ENCODE data around the gene MYO5B. TPM values are rescaled to one million over a fixed set of nuclear protein-coding genes. Genes with fewer than 3 reads are reported as not detected.

MYO5B gene
- total and polyA plus RNA-seq, 2 donors (not counting 1 experiment from before 2014, with no cell fraction given), result 0.30 to 1.7 TPM

GRCh38 chr18:50055488-50055887 is 139.5 kb downstream of the MYO5B start:
- Histone ChIP-seq H3K4me1 (ENCODE audit: control insufficient read depth in 2 of 2, insufficient read depth in 2 of 2, low read length in 2 of 2) (no peaks in the 10 kb centered on the region), H3K79me2 (ENCODE audit: control insufficient read depth, insufficient read depth, low read length) (no peaks in the 10 kb centered on the region), H3K4me3 (ENCODE audit: control extremely low read depth in 1 of 5, extremely low read depth in 1 of 5, insufficient read depth in 1 of 5, low read depth in 2 of 5, low read length in 4 of 5) (no peak overlapping the region), H3K9me3 (ENCODE audit: control extremely low read depth in 1 of 3, control insufficient read depth in 2 of 3, insufficient read depth in 1 of 3, low read length in 2 of 3) (peaks cover 0 to 3% (median 0%) of the 10 kb centered on the region in 3 donors), H3K36me3 (replicated peaks in 1 of 2; ENCODE audit: control extremely low read depth in 1 of 2, control insufficient read depth in 1 of 2, extremely low read depth in 1 of 2, insufficient read depth in 2 of 2, low read length in 1 of 2) (no peaks in the 10 kb centered on the region), H3K4me2 (replicated peaks; ENCODE audit: low read depth, low read length, poor library complexity, severe bottlenecking) (no peak overlapping the region), H2AFZ (ENCODE audit: insufficient read depth, low read depth, low read length, poor library complexity, severe bottlenecking) (no peak overlapping the region), H4K20me1 (ENCODE audit: control insufficient read depth, insufficient read depth, low read length, poor library complexity, severe bottlenecking) (no peaks in the 10 kb centered on the region), H3K27me3 (replicated peaks in 1 of 4; ENCODE audit: control extremely low read depth in 1 of 4, control insufficient read depth in 3 of 4, insufficient read depth in 4 of 4, low read length in 3 of 4) (no peaks in the 10 kb centered on the region), H3K27ac (ENCODE audit: low read length in 2 of 2) (no peak overlapping the region), H3K9ac (ENCODE audit: low read length) (no peak overlapping the region)
- ChIA-PET POLR2A (no interaction called here), CTCF (interaction anchor here (0.9 kb wide), 1 partner anchor 299 kb away, joined by 3 read pairs; no protein-coding TSS in a partner anchor)
- DNase-seq, result no peak
- 86% methylated on average over 1 of the region's 4 CpGs for WGBS (ENCODE audit: insufficient coverage)
- intact Hi-C loops (cut with micrococcal nuclease), result no loop called here
- ATAC-seq (ENCODE audit: low read depth), result no peak
- Mint-ChIP-seq H3K9me3 (ENCODE audit: insufficient read depth) (peaks cover 3% of the 10 kb centered on the region), H3K27ac (no peak overlapping the region), H3K4me3 (no peak overlapping the region), H3K4me1 (no peaks in the 10 kb centered on the region), H3K27me3 (peaks cover 29% of the 10 kb centered on the region)
- no peak for TF ChIP-seq EZH2 (IDR thresholded peaks at IDR 0.05; ENCODE audit: borderline replicate concordance, insufficient read depth, low read depth, low read length, poor library complexity, severe bottlenecking)
- no peak for TF ChIP-seq CTCF (IDR thresholded peaks at IDR 0.05)

GRCh38 chr18:50053111-50053510 is 141.8 kb downstream of the MYO5B start:
- CTCF ChIA-PET, result no interaction called here
- H3K4me2 ChIP-seq (replicated peaks; ENCODE audit: low read depth, low read length, poor library complexity, severe bottlenecking), result no peak overlapping the region
- no peak overlapping the region for H2AFZ ChIP-seq (ENCODE audit: insufficient read depth, low read depth, low read length, poor library complexity, severe bottlenecking)

More at GRCh38 chr18:50053111-50053510, 141.8 kb downstream of the MYO5B start:
- Histone ChIP-seq H3K79me2 (ENCODE audit: control insufficient read depth, insufficient read depth, low read length) (no peaks in the 10 kb centered on the region), H3K9ac (ENCODE audit: low read length) (no peak overlapping the region), H3K27ac (ENCODE audit: low read length in 2 of 2) (no peak overlapping the region), H3K9me3 (ENCODE audit: control extremely low read depth in 1 of 3, control insufficient read depth in 2 of 3, insufficient read depth in 1 of 3, low read length in 2 of 3) (peaks cover 0 to 3% (median 0%) of the 10 kb centered on the region in 3 donors), H3K4me3 (ENCODE audit: control extremely low read depth in 1 of 5, extremely low read depth in 1 of 5, insufficient read depth in 1 of 5, low read depth in 2 of 5, low read length in 4 of 5) (no peak overlapping the region), H3K27me3 (replicated peaks in 1 of 4; ENCODE audit: control extremely low read depth in 1 of 4, control insufficient read depth in 3 of 4, insufficient read depth in 4 of 4, low read length in 3 of 4) (no peaks in the 10 kb centered on the region), H3K36me3 (replicated peaks in 1 of 2; ENCODE audit: control extremely low read depth in 1 of 2, control insufficient read depth in 1 of 2, extremely low read depth in 1 of 2, insufficient read depth in 2 of 2, low read length in 1 of 2) (no peaks in the 10 kb centered on the region), H4K20me1 (ENCODE audit: control insufficient read depth, insufficient read depth, low read length, poor library complexity, severe bottlenecking) (no peaks in the 10 kb centered on the region), H3K4me1 (ENCODE audit: control insufficient read depth in 2 of 2, insufficient read depth in 2 of 2, low read length in 2 of 2) (no peaks in the 10 kb centered on the region)
- no peaks in the 10 kb centered on the region for H3K4me1 Mint-ChIP-seq
- ATAC-seq (ENCODE audit: low read depth) (no peak), DNase-seq (no peak)
- intact Hi-C loops (cut with micrococcal nuclease), result no loop called here
- H3K9me3 Mint-ChIP-seq (ENCODE audit: insufficient read depth), result peaks cover 3% of the 10 kb centered on the region
- H3K4me3 Mint-ChIP-seq, result no peak overlapping the region
- H3K27ac Mint-ChIP-seq, result no peak overlapping the region
- peaks cover 20% of the 10 kb centered on the region for H3K27me3 Mint-ChIP-seq
- POLR2A ChIA-PET, result no interaction called here
- TF ChIP-seq EZH2 (IDR thresholded peaks at IDR 0.05; ENCODE audit: borderline replicate concordance, insufficient read depth, low read depth, low read length, poor library complexity, severe bottlenecking), result no peak
- no CpG with 5 or more reads among the region's 5 CpGs for WGBS (ENCODE audit: insufficient coverage)

Measured in B cell (primary cell).